Myocyte (in vitro differentiated cells): ENCODE data around the gene TARDBP. TPM values are rescaled to one million over a fixed set of nuclear protein-coding genes. Genes with fewer than 3 reads are reported as not detected.
"Not testable (repeated sequence)": the region's sequence is repeated elsewhere in the genome, so short reads cannot be mapped to it uniquely, and the experiment has no call there.

Source experiments
- DNase-seq: peaks from one replicate; pipeline ENCODE4 v3.0.0-alpha.2; 2012; ENCODE audit warnings: low read depth
- total RNA-seq: library from RNA; depleted of rRNA; stranded (reverse); fragments of >200 nt; gene quantifications from 2 replicates; pipeline ENCODE4 v1.2.3, GENCODE V29; 2014

TARDBP gene
- total RNA-seq, 1 donor from 2014 or later, result 60.0 TPM

- not testable (repeated sequence) for DNase-seq
Observed at GRCh38 chr1:10992004-10992403, 20.4 kb upstream of the TARDBP start.

GRCh38 chr1:10992864-10993263, 19.6 kb upstream of the TARDBP start:
- DNase-seq, result no peak

- no peak for DNase-seq
Observed at GRCh38 chr1:10996100-10996499, 16.4 kb upstream of the TARDBP start.

- no peak for DNase-seq
Observed at GRCh38 chr1:11000526-11000925, 11.9 kb upstream of the TARDBP start.

GRCh38 chr1:11013160-11013531, 692 bp downstream of the TARDBP start:
- DNase-seq, result no peak

GRCh38 chr1:11019358-11019757, 6.9 kb downstream of the TARDBP start:
- not testable (repeated sequence) for DNase-seq

GRCh38 chr1:11019971-11020370, 7.5 kb downstream of the TARDBP start:
- no peak for DNase-seq

- DNase-seq, result no peak
Observed at GRCh38 chr1:11023201-11023600, 10.7 kb downstream of the TARDBP start.

GRCh38 chr1:11024154-11024873, 11.9 kb downstream of the TARDBP start:
- DNase-seq, result no peak

- DNase-seq, result no peak
Observed at GRCh38 chr1:11024874-11025203, 12.4 kb downstream of the TARDBP start.

GRCh38 chr1:11025618-11026017, 13.2 kb downstream of the TARDBP start:
- no peak for DNase-seq

GRCh38 chr1:11026052-11026451, 13.6 kb downstream of the TARDBP start:
- DNase-seq, result no peak

- peak; percentile 19 for DNase-seq
Observed at GRCh38 chr1:11026903-11027302, 14.4 kb downstream of the TARDBP start.

GRCh38 chr1:11027316-11027715, 14.9 kb downstream of the TARDBP start:
- peak; percentile 83 for DNase-seq

- no peak for DNase-seq
Observed at GRCh38 chr1:11028018-11028417, 15.6 kb downstream of the TARDBP start.

GRCh38 chr1:11030865-11031264, 18.4 kb downstream of the TARDBP start:
- DNase-seq, result no peak

GRCh38 chr1:11031624-11032262, 19.3 kb downstream of the TARDBP start:
- DNase-seq, result no peak

- not testable (repeated sequence) for DNase-seq
Observed at GRCh38 chr1:11037019-11037739, 24.7 kb downstream of the TARDBP start.

- peak; percentile 89 for DNase-seq
Observed at GRCh38 chr1:11037740-11038182, 25.3 kb downstream of the TARDBP start.

- DNase-seq, result no peak
Observed at GRCh38 chr1:11039351-11040104, 27.1 kb downstream of the TARDBP start.

GRCh38 chr1:11040105-11040429, 27.6 kb downstream of the TARDBP start:
- not testable (repeated sequence) for DNase-seq

- DNase-seq, result no peak
Observed at GRCh38 chr1:11041048-11041447, 28.6 kb downstream of the TARDBP start.
